HepG2 (cell line): ENCODE measurements around the gene ADAT3. TPM values are rescaled to one million over a fixed set of nuclear protein-coding genes. Genes with fewer than 3 reads are reported as not detected.

ENCODE experiments used
- ATAC-seq: fragments of 200-7000 bp; cut with Tn5 transposase; 3 replicates; pipeline ENCODE4 v1.9.1; 2020; ENCODE audit warnings: mild to moderate bottlenecking, moderate library complexity
- BruUV-seq: library from RNA; stranded (reverse); fragments of 400-500 nt; replicated peaks from 2 replicates; lab custom pipeline; 2021; lab: Mats Ljungman, UMichigan
- CTCF ChIA-PET: fragments of 300-600 bp; formaldehyde crosslinking; extraction: SDS; loops from one replicate; lab custom pipeline; 2021; ENCODE audit warnings: low total read pairs, inconsistent platforms, low intra/inter-chr PET ratio; lab: Yijun Ruan, JAX
- POLR2A ChIA-PET: fragments of 350-600 bp; sonication (Branson Sonifier 250); formaldehyde crosslinking; loops from one replicate; lab custom pipeline; 2020; ENCODE audit warnings: antibody characterized with exemption, inconsistent platforms; lab: Yijun Ruan, JAX
- DNase-seq: peaks from one replicate; pipeline ENCODE4 v3.0.0-alpha.2; 2015; ENCODE audit warnings: low spot score
- FAIRE-seq: peaks from 3 replicates; lab custom pipeline; 2011; peaks lifted over from hg19 to GRCh38; lab: Jason Lieb, UNC
- H2AFZ ChIP-seq: one replicate; pipeline ENCODE4 v1.6.1; 2011; ENCODE audit warnings: low read length, inconsistent platforms
- H3K27ac ChIP-seq: fragments of 300-600 bp; 3 replicates; pipeline ENCODE4 v1.8.0; 2011; ENCODE audit warnings: mixed run types, mild to moderate bottlenecking, mixed read lengths, low read length, inconsistent platforms; ENCODE audit not compliant: insufficient read depth; ENCODE audit errors: extremely low read length
- H3K27me3 ChIP-seq, 2 experiments: fragments of 200-600 bp in 1 of 2; 2 replicates in 1 of 2; 3 replicates in 1 of 2; pipeline versions ENCODE4 v1.6.0 to v1.8.0; 2011; ENCODE audit warnings: low read length in 2 of 2, mild to moderate bottlenecking in 2 of 2, moderate library complexity in 2 of 2, inconsistent platforms in 1 of 2; ENCODE audit not compliant: insufficient read depth in 2 of 2, control insufficient read depth in 1 of 2
- H3K36me3 ChIP-seq, 2 experiments: fragments of 200-600 bp in 1 of 2; replicated peaks in 1 of 2; 2 replicates in 1 of 2; 3 replicates in 1 of 2; pipeline versions ENCODE4 v1.5.1 to v1.8.0; 2011; ENCODE audit warnings: low read length in 2 of 2, inconsistent platforms in 1 of 2; ENCODE audit not compliant: insufficient read depth in 2 of 2, control insufficient read depth in 1 of 2
- H3K4me1 ChIP-seq: 2 replicates; pipeline ENCODE4 v1.5.1; 2012; ENCODE audit warnings: low read length, inconsistent platforms; ENCODE audit not compliant: insufficient read depth
- H3K4me2 ChIP-seq: 2 replicates; pipeline ENCODE4 v1.6.0; 2011; ENCODE audit warnings: low read depth, low read length, inconsistent platforms
- H3K4me3 ChIP-seq, 3 experiments: fragments of 200-600 bp in 1 of 3; sonication (generic), shearing (Covaris generic) in 1 of 3; replicated peaks in 1 of 3; 2 replicates each; pipeline ENCODE4 v1.5.1; 2011 to 2016; ENCODE audit warnings: low read length in 3 of 3, inconsistent platforms in 2 of 3, low read depth in 2 of 3, mild to moderate bottlenecking in 2 of 3, control low read depth in 1 of 3, mixed read lengths in 1 of 3; ENCODE audit not compliant: insufficient read depth in 1 of 3
- H3K79me2 ChIP-seq: one replicate; pipeline ENCODE4 v1.6.1; 2011; ENCODE audit warnings: low read length, inconsistent platforms; ENCODE audit not compliant: insufficient read depth
- H3K9ac ChIP-seq: 2 replicates; pipeline ENCODE4 v1.6.0; 2011; ENCODE audit warnings: mild to moderate bottlenecking, low read depth, low read length, inconsistent platforms; ENCODE audit not compliant: insufficient read depth
- H3K9me3 ChIP-seq: 2 replicates; pipeline ENCODE4 v1.5.1; 2012; ENCODE audit warnings: mild to moderate bottlenecking, low read length
- H4K20me1 ChIP-seq: 2 replicates; pipeline ENCODE4 v1.6.0; 2011; ENCODE audit warnings: inconsistent platforms, mild to moderate bottlenecking, low read length, moderate library complexity; ENCODE audit not compliant: insufficient read depth
- ARID2 ChIP-seq: sonication (generic); formaldehyde crosslinking; IDR thresholded peaks from 2 replicates; pipeline ENCODE4 v1.8.1; 2022; ENCODE audit warnings: mild to moderate bottlenecking, missing genetic modification reagents, borderline replicate concordance
- ARID3A ChIP-seq: IDR thresholded peaks from 2 replicates; pipeline ENCODE4 v1.6.1; 2012; ENCODE audit warnings: low read depth, low read length, improper control_type of control experiment
- CC2D1A ChIP-seq: sonication (generic); formaldehyde crosslinking; IDR thresholded peaks from 2 replicates; pipeline ENCODE4 v1.8.1; 2023; ENCODE audit warnings: mild to moderate bottlenecking, missing genetic modification reagents
- CREBL2 ChIP-seq: sonication (generic); formaldehyde crosslinking; IDR thresholded peaks from 2 replicates; pipeline ENCODE4 v1.8.1; 2023; ENCODE audit warnings: missing genetic modification reagents, mild to moderate bottlenecking, borderline replicate concordance
- GATAD1 ChIP-seq: IDR thresholded peaks from 2 replicates; pipeline ENCODE4 v1.6.1; 2016; ENCODE audit warnings: missing genetic modification reagents, missing compliant biosample characterization
- HOXA9 ChIP-seq: sonication (generic); formaldehyde crosslinking; IDR thresholded peaks from 2 replicates; pipeline ENCODE4 v1.8.1; 2022; ENCODE audit warnings: missing genetic modification reagents, mild to moderate bottlenecking, moderate library complexity, borderline replicate concordance
- NFYC ChIP-seq: IDR thresholded peaks from 2 replicates; pipeline ENCODE4 v1.6.1; 2016; ENCODE audit warnings: missing genetic modification reagents, missing compliant biosample characterization
- PATZ1 ChIP-seq: sonication (generic); formaldehyde crosslinking; IDR thresholded peaks from 2 replicates; pipeline ENCODE4 v1.4.0; 2020; ENCODE audit warnings: missing genetic modification reagents
- PREB ChIP-seq: sonication (generic); formaldehyde crosslinking; IDR thresholded peaks from 2 replicates; pipeline ENCODE4 v1.4.0; 2020; ENCODE audit warnings: missing genetic modification reagents
- RARA ChIP-seq: IDR thresholded peaks from 2 replicates; pipeline ENCODE4 v1.6.1; 2016; ENCODE audit warnings: missing genetic modification reagents, missing compliant biosample characterization
- SNAPC5 ChIP-seq: sonication (generic); formaldehyde crosslinking; IDR thresholded peaks from 2 replicates; pipeline ENCODE4 v1.8.1; 2023; ENCODE audit warnings: mild to moderate bottlenecking, missing genetic modification reagents, borderline replicate concordance
- ZBTB49 ChIP-seq: sonication (generic); formaldehyde crosslinking; IDR thresholded peaks from 2 replicates; pipeline ENCODE4 v1.4.0; 2020; ENCODE audit warnings: missing genetic modification reagents, borderline replicate concordance
- ZNF280B ChIP-seq: sonication (generic); formaldehyde crosslinking; IDR thresholded peaks from 2 replicates; pipeline ENCODE4 v1.5.0; 2020; ENCODE audit warnings: missing genetic modification reagents, mild to moderate bottlenecking, borderline replicate concordance
- ZNF530 ChIP-seq: sonication (generic); formaldehyde crosslinking; IDR thresholded peaks from 2 replicates; pipeline ENCODE4 v1.5.0; 2020; ENCODE audit warnings: low read depth, mild to moderate bottlenecking, missing genetic modification reagents
- ZNF724P ChIP-seq: sonication (generic); formaldehyde crosslinking; IDR thresholded peaks from 2 replicates; pipeline ENCODE4 v1.8.0; 2022; ENCODE audit warnings: missing genetic modification reagents, borderline replicate concordance
- WGBS: methylation state at CpG from one replicate; pipeline ENCODE4 v1.1.6; 2017; ENCODE audit warnings: low lambda C conversion rate; 5-methylcytosine and 5-hydroxymethylcytosine counted together
- in situ Hi-C: cut with HindIII; loops from 2 replicates; pipeline ENCODE4 v1.10.0; 2017; ENCODE audit warnings: low pct_unique_long_range_greater_than_20kb; ENCODE audit not compliant: extremely low pct_ligation_motif_present
- intact Hi-C: fragments of 100-400 bp; cut with micrococcal nuclease; formaldehyde crosslinking; loops from one replicate; pipeline ENCODE4 v1.10.0; 2022; ENCODE audit not compliant: unreplicated experiment
- polyA plus RNA-seq, 8 experiments: library from polyadenylated mRNA; depleted of rRNA in 3 of 8; stranded (reverse) in 7 of 8; unstranded in 1 of 8; fragments of >200 nt; fragmentation: Illumina TruSeq in 4 of 8; extraction: Trizol in 4 of 8; gene quantifications; 2 replicates each; pipeline versions ENCODE4 v1.2.1 to v1.2.3, GENCODE V29; 2011 to 2016; ENCODE audit warnings: low read depth in 4 of 8, missing spikeins in 1 of 8, mixed read lengths in 1 of 8; ENCODE audit not compliant: insufficient read depth in 1 of 8
- total RNA-seq, 5 experiments: library from RNA; depleted of rRNA; stranded (reverse); fragments of >200 nt; fragmentation: Illumina TruSeq; extraction: Trizol; gene quantifications; 2 replicates each; pipeline ENCODE4 v1.2.3, GENCODE V29; 2016; ENCODE audit warnings: low read depth in 1 of 5

ADAT3 gene
- total and polyA plus RNA-seq, 2 of the 13 experiments (the other 11 are each of a cell fraction or from before 2014, with no cell fraction given): 0.95 to 3.5 TPM

GRCh38 chr19:1933244-1933643 is 28.0 kb downstream of the ADAT3 start:
- CTCF ChIA-PET: no interaction called here
- TF ChIP-seq SNAPC5 (CRISPR knock-in tag) (no peak), HOXA9 (CRISPR knock-in tag) (no peak), ZNF724P (CRISPR knock-in tag) (no peak), ZNF280B (CRISPR knock-in tag) (no peak), NFYC (CRISPR knock-in tag) (no peak), CC2D1A (no peak), PREB (CRISPR knock-in tag) (no peak), RARA (no peak), ARID2 (no peak), ZBTB49 (CRISPR knock-in tag) (no peak), PATZ1 (CRISPR knock-in tag) (no peak), ARID3A (no peak), CREBL2 (CRISPR knock-in tag) (no peak), GATAD1 (no peak), ZNF530 (CRISPR knock-in tag) (no peak)

More at GRCh38 chr19:1933244-1933643, 28.0 kb downstream of the ADAT3 start:
- Histone ChIP-seq H2AFZ (no peak overlapping the region), H3K9ac (no peak overlapping the region), H3K36me3 (no peaks in the 10 kb centered on the region), H3K9me3 (no peaks in the 10 kb centered on the region; the same call in 1 of the 2 replicates), H3K4me1 (peaks cover 36% of the 10 kb centered on the region), H3K4me2 (no peak overlapping the region), H4K20me1 (no peaks in the 10 kb centered on the region), H3K27me3 (no peaks in the 10 kb centered on the region), H3K27ac (no peak overlapping the region), H3K4me3 (no peak overlapping the region), H3K79me2 (no peaks in the 10 kb centered on the region)
- BruUV-seq: no TSS peak
- 56% methylated on average over 6 of the region's 7 CpGs for WGBS
- in situ Hi-C loops: loop anchor here (10.0 kb wide), 1 partner anchor 132 kb away; no protein-coding TSS in a partner anchor
- POLR2A ChIA-PET: no interaction called here
- FAIRE-seq (no peak), ATAC-seq (no peak), DNase-seq (no peak)
- intact Hi-C loops: no loop called here
